ENCODE measurements around the gene DXO.
A peak's percentile ranks its signal among the peaks of the same experiment; 100 is the strongest.
"Not testable (repeated sequence)": the region's sequence is repeated elsewhere in the genome, so short reads cannot be mapped to it uniquely, and the experiment has no call there.

The DXO gene

DNA sequence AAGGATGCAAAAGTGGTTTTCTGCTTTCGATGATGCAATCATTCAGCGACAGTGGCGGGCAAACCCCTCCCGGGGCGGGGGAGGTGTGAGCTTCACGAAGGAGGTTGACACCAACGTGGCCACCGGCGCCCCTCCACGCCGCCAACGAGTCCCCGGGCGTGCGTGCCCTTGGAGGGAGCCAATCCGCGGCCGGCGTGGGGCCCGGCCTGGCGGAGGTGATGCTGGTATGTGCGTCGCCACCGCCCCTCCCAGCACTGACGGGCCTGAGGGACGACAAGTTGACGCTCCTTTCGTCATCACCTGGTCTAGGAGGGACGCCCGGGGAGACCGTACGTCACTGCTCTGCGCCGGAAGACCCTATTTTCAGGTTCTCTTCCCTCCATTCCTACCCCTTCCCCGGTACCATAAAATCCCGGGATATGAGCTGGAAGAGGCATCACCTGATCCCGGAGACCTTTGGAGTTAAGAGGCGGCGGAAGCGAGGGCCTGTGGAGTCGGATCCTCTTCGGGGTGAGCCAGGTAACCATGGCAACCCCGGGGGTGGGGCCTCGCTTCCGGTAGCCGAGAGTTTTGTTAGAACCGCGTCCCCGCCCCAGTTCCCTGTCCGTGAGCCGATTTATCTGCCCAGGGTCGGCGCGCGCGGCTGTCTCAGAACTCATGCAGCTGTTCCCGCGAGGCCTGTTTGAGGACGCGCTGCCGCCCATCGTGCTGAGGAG, at the start of gene DXO:
Gene DXO, minus strand, starts transcription at position 146 of the 716 bp plus-strand sequence. CDS start 463 bp downstream, outside the sequence.
- peak; percentile 99 to 100 (median 100) for DNase-seq

DNA sequence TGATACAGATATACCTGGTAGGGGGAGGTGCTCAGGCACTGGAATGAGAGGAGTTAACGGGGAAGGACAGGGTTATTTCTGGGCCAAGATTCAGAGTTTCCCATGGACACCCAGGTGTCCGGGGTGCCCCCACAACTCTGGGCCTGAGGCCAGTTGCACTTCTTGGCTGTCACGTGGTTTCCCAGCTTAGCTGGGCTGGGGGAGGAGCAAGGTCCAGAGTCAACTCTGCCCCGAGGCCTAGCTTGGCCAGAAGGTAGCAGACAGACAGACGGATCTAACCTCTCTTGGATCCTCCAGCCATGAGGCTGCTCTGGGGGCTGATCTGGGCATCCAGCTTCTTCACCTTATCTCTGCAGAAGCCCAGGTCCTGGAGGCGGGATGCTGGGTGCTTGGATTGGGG, 42.6 kb upstream of the DXO start, which contains the start of gene C4B:
Gene C4B, plus strand, starts transcription at position 249 of the 400 bp plus-strand sequence. Its CDS starts 51 bp downstream, at position 300.
- not testable (repeated sequence) for DNase-seq

DNA sequence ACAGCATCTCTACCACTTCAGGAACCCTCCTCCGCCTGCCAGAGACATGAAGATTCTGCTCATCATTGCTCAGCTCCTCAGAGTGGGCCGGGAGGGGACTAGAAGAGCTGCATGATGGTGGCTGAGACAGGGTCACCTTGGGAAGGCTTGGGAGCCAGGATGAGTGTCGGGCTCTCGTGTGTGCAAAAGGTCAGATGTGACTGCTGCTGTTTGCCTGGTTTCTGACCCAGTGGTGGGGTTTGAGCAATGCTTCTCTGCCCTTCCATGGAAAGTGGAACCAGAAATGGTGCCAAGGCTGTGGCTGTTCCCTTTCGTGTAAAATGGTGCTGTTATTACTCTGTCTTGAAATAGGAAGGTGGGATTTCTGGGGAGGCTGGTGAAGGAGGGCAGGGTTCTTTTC, 41.8 kb upstream of the DXO start:
- not testable (repeated sequence) for DNase-seq

DNA sequence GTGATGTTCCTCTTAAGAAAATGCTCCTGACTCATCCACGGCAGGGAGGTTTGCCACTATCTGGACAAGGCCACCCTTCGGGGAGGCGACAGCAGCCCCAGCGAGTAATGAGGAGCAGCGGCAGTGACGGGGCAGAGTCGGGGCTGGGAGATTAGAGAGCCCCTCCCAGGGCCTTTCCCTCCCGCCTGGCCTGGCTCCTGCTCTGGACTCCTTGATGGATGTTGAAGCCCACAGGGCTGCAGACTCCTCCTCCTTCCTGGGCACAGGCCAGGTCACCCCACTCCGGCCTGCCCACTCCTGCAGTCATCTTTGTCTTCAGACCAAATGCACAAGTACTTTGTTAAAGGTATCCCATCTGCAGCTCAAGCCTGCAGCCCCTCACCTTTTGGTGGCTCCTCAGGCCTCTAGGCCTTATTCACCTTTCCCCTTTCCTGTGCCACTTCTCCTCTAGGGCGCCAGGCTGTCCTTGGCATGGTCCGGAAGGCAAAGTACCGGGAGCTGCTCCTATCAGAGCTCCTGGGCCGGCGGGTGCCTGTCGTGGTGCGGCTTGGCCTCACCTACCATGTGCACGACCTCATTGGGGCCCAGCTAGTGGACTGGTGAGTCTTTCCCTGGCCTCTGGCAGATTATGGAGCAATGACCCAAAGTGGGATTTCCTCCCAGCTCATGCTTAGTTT, 41.1 kb upstream of the DXO start:
- DNase-seq: not testable (repeated sequence)

DNA sequence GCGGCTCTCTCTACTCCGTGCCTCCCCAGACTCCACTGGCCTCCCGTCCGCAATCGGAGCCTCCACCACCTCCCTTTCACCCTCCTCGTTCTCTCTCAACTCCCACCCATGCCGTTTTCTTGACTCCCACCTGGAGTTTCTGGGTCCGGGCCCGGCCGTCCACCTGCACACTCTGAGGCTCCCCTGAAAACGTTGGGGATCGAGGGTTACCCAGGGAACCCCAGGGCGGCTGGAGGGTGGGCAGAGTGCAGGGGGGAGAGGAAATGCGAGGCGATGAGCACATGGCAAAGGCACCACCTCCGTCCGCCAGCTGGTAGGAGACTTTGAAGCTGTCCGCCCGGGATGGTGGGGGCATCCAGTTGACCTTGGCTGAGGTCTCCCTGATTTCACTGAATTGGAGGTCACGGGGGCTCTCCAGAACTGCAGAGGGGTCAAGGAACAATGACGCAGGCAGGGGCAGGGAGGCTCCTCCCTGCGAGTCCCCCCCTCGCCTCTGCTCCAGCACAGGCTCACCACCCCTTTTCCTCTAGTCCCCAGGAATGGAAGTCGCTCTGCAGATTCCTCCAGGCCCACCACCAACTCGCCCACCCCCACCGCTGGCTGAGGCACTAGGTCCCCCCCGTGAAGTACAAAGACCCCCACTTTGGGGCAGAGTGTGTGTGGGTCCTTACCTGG, 39.1 kb upstream of the DXO start:
- DNase-seq: not testable (repeated sequence)

DNA sequence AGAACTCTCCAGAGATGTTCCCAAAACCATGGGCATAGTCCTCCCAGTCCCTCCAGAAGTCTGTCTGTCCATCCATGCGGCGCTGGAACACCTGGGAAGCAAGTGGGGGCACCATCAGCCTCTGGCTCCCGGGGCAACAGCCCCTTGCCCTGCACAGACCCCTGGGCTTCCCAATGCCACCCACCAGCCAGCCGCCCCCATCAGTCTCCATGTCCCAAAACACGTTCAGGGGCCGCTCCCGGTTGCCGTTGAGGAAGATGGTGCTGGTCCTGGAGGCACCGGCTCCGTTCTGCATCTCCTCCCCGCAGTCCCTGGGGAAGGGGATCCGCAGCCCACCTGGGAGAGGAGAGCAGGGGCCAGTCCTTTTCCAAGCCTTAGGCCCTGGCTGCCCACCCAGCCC, 37.6 kb upstream of the DXO start:
- DNase-seq: not testable (repeated sequence)

DNA sequence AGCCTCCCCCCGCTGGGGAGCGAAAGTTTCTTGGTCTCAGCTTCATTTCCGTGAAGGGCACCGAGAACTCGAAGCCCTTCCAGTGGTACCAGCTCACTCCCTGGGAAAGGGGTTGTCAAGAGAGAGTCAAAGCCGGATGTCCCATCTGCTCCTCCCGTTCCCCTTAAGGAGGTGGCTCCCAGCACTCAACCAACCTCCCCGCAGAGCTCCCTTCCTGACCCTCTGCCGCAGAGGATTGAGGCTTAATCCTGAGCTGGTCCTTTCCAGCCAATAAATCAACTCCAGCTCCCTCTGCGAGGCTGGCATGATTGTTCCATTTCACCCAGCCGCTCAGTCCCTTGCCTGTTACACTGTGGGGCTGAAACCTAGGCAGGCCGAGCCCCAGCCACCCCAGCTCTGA, 36.7 kb upstream of the DXO start:
- DNase-seq: not testable (repeated sequence)

DNA sequence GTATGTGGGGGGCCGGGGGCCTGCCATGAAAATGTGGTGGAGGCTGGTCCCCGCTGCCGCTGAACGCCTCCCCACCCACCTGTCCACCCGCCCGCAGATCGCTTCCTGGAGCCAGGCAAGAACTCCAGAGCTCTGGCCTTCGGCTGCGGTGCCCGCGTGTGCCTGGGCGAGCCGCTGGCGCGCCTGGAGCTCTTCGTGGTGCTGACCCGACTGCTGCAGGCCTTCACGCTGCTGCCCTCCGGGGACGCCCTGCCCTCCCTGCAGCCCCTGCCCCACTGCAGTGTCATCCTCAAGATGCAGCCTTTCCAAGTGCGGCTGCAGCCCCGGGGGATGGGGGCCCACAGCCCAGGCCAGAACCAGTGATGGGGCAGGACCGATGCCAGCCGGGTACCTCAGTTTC, 36.1 kb upstream of the DXO start:
- DNase-seq: not testable (repeated sequence)

DNA sequence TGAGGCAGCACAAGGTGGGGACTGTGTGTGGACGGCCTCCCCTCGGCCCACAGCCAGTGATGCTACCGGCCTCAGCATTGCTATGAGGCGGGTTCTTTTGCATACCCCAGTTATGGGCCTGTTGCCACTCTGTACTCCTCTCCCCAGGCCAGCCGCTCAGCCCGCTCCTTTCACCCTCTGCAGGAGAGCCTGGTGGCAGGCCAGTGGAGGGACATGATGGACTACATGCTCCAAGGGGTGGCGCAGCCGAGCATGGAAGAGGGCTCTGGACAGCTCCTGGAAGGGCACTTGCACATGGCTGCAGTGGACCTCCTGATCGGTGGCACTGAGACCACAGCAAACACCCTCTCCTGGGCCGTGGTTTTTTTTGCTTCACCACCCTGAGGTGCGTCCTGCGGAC, 35.1 kb upstream of the DXO start:
- DNase-seq: not testable (repeated sequence)

DNA sequence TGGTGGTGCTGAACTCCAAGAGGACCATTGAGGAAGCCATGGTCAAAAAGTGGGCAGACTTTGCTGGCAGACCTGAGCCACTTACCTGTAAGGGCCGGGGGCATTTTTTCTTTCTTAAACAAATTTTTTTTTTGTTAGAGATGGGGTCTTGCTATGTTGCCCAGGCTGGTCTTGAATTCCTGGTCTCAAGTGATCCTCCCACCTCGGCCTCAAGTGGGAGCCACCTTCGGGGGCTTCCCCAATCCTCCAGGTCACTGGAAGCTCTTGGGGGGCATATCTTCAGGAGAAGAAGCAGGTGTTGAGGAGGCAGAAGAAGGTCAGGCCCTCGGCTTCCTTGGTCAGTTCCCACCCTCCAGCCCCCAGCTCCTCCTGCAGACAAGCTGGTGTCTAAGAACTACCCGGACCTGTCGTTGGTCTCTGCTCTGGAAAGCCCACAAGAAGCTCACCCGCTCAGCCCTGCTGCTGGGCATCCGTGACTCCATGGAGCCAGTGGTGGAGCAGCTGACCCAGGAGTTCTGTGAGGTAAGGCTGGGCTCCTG, 34.1 kb upstream of the DXO start:
- DNase-seq: not testable (repeated sequence)

DNA sequence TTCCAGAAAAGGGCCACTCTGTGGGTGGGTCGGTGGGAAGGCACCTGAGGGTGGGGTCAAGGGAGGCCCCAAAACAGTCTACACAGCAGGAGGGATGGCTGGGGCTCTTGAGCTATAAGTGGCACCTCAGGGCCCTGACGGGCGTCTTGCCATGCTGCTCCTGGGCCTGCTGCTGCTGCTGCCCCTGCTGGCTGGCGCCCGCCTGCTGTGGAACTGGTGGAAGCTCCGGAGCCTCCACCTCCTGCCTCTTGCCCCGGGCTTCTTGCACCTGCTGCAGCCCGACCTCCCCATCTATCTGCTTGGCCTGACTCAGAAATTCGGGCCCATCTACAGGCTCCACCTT, 33.6 kb upstream of the DXO start:
- DNase-seq: peak in 2 of 3 experiments; percentile 10 to 64

DNA sequence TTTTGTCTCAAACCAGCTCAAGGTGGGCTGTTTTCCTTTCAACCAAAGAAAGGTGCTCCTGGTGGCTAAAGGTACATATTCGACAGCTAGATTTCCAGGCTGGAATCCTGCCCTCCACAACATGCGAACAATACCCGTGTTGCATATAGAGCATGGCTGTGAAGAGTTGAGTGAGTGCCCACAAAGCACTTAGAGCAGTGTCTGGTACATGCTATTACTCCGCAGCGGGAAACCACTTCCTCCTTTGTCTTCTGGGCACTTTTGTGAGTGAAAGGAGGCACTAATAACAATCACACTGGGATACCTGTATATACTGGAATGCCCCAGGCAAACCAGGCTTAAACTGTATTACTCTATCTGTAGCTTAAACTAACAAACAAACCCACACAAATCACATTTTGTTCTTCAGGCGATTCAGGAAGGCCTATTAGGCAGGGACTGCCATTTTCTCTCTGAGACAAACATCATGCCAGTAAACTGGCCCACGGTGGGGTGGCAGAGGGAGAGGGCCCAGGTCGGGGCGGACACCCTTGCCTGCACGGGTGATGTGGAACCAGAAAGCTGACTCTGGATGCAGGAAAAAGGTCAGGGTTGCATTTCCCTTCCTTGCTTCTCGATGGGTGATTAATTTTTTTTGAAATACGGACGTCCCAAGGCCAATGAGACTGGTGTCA, 33.1 kb upstream of the DXO start:
- DNase-seq: peak in 2 of 3 experiments; percentile 25 to 69

DNA sequence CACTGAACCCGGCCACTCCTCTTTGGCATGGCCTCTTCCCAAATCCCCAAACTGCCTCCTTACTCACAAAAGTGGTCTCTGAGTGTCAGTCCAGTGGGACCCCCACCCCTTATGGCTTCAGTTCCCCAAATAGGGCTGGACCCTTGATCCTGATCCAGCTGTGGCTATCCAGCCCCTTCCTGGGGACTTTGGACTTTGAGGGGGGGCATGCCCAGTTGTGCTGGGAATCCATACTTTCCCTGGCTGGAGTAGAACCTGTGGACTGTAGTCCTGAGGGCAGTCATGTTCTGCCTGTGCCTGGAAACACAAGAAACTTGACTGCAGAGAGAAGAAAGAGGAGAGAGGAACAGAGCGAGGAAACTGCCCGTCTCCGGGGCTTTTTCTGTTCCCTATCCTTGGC, 32.5 kb upstream of the DXO start:
- not testable (repeated sequence) for DNase-seq

DNA sequence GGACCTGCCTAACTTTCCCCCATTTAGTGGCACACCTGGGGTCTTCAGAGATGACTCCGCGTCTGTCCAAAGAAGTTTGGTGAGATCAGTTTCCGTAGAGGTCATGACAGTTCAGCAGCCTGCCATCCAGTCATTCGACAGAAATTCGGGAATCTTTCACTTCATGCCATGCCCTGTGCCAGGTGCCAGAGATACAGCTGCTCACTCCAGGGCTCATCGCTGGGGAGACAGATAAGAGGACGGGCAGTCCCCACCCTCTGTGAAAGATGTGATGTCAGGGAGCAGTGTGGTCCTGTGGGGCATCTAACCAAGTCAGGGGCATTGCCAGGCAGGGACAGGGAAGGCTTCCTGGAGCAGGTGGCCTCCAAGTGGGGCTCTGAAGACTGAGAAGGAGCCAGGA, 31.4 kb upstream of the DXO start:
- not testable (repeated sequence) for DNase-seq

DNA sequence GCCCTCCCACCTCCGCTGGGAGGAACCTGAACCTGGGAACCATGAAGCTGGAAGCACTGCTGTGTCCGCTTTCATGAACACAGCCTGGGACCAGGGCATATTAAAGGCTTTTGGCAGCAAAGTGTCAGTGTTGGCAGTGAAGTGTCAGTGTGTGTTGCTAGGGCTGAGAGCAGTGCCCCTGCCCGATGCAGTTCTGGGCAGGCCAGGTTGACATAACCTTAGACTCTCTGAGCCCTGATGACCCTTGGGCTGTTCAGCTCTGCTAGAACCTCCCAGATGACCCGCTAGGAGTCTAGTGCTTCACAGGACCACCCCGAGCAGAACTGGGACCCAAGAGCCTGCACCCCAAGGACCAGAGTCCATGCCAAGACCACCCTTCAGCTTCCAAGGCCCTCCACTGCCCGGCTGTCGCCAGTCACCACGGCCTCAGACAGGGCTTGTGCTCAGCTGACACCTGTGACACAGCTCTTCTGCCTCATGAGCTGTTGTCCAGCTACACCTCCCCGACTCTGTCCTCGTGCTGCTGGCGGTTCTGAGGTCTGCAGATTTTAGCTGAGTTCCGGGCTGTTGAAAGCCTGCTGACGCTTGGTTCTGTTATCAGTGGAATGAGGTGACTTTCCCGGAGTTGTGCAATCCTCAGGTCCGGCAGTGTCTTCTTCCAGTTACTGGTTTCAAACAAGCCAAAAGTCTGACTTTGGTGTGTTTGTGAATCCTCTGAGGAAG, 30.8 kb upstream of the DXO start:
- DNase-seq: not testable (repeated sequence)

DNA sequence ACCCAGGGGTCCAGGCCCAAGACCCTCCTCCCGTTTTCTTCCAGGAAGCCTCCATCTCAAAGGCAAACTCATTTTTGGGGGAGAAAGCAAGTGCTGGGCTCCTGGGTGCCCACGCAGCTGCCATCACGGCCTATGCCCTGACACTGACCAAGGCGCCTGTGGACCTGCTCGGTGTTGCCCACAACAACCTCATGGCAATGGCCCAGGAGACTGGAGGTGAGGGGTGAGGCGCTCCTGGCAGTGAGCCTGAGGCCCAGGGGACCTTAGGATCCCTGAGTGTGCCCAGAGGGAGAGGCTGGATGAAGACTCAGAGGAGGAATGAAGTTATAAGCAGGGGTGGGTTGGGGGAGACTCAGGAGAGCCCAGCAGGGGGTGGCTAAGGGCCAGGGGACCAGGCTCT, 24.4 kb upstream of the DXO start:
- not testable (repeated sequence) for DNase-seq

DNA sequence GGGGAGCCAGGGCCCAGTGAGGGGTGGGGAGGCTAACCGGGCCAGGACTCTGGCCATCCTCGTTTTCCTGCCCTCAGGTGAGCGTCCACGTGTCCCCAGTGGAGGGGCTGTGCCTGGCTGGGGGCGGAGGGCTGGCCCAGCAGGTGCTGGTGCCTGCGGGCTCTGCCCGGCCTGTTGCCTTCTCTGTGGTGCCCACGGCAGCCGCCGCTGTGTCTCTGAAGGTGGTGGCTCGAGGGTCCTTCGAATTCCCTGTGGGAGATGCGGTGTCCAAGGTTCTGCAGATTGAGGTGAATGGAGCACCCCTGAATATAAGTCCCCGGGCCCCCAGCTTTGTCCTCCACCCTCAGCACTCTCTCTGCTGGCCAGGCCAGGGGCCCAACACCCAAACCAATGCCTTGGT, 22.5 kb upstream of the DXO start:
- DNase-seq: not testable (repeated sequence)

DNA sequence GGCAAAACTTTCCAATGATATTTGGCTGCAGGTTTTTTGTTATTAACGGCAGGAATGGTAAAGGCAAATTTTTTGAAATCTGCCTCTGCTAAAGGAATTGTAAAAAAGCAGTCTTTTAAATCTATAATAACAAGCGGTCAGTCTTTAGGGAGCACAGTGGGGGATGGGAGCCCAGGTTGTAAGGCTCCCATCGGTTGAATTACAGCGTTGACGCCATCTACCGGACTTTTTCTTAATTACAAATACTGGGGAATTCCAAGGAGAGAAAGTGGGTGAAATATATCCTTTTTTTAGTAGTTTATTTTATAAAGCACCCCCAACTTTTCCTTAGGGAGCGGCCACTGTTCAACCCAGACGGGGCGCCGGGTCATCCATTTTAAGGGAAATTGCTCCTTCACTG, 17.4 kb upstream of the DXO start:
- DNase-seq: not testable (repeated sequence)

DNA sequence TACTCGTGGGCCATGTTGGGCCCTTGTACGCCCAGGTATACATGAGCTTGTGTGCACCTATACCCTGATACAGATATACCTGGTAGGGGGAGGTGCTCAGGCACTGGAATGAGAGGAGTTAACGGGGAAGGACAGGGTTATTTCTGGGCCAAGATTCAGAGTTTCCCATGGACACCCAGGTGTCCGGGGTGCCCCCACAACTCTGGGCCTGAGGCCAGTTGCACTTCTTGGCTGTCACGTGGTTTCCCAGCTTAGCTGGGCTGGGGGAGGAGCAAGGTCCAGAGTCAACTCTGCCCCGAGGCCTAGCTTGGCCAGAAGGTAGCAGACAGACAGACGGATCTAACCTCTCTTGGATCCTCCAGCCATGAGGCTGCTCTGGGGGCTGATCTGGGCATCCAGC, 9.8 kb upstream of the DXO start, which contains the start of gene C4A:
Gene C4A, plus strand, starts transcription at position 314 of the 400 bp plus-strand sequence. Its CDS starts 51 bp downstream, at position 365.
- not testable (repeated sequence) for DNase-seq

DNA sequence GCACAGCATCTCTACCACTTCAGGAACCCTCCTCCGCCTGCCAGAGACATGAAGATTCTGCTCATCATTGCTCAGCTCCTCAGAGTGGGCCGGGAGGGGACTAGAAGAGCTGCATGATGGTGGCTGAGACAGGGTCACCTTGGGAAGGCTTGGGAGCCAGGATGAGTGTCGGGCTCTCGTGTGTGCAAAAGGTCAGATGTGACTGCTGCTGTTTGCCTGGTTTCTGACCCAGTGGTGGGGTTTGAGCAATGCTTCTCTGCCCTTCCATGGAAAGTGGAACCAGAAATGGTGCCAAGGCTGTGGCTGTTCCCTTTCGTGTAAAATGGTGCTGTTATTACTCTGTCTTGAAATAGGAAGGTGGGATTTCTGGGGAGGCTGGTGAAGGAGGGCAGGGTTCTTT, 9.1 kb upstream of the DXO start:
- not testable (repeated sequence) for DNase-seq

DNA sequence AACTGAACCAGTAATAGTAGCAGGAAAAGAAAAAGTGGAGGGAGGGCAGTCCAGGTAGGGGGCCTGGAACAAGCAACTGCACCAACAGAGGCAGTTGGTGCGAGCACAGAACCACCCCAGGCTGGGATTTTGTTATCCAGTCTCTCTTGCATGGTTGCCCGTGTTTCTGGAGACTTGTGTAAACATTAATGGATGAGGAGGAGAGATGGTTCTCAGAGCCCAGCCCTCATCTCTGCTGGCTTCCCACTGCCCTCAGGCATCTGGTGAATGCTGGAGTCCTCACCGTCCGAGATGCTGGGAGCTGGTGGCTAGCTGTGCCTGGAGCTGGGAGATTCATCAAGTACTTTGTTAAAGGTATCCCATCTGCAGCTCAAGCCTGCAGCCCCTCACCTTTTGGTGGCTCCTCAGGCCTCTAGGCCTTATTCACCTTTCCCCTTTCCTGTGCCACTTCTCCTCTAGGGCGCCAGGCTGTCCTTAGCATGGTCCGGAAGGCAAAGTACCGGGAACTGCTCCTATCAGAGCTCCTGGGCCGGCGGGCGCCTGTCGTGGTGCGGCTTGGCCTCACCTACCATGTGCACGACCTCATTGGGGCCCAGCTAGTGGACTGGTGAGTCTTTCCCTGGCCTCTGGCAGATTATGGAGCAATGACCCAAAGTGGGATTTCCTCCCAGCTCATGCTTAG, 8.4 kb upstream of the DXO start:
- DNase-seq: not testable (repeated sequence)
